Stimulated activated CD8-positive, alpha-beta memory T cell treated with anti-CD3 and anti-CD28 coated beads, Interleukin-15, amount 100 ng/mL, for 24 hours (primary cell): ENCODE measurements around the gene BRAT1.
"Not testable (repeated sequence)": the region's sequence is repeated elsewhere in the genome, so short reads cannot be mapped to it uniquely, and the experiment has no call there.

Experiments
- DNase-seq: peaks from one replicate; pipeline ENCODE4 v3.0.0-alpha.2; 2020; ENCODE audit warnings: low read depth

The BRAT1 gene

GRCh38 chr7:2535872-2536627 lies 19.3 kb downstream of the BRAT1 start:
- DNase-seq: not testable (repeated sequence)

GRCh38 chr7:2534214-2534613 lies 21.1 kb downstream of the BRAT1 start:
- not testable (repeated sequence) for DNase-seq

GRCh38 chr7:2533566-2533965 lies 21.8 kb downstream of the BRAT1 start:
- not testable (repeated sequence) for DNase-seq

- not testable (repeated sequence) for DNase-seq
Measured at GRCh38 chr7:2532816-2533215, 22.5 kb downstream of the BRAT1 start.

GRCh38 chr7:2532199-2532772 lies 23.0 kb downstream of the BRAT1 start:
- DNase-seq: not testable (repeated sequence)

- not testable (repeated sequence) for DNase-seq
Measured at GRCh38 chr7:2531796-2532110, 23.6 kb downstream of the BRAT1 start.

GRCh38 chr7:2530994-2531795 lies 24.1 kb downstream of the BRAT1 start:
- not testable (repeated sequence) for DNase-seq

- DNase-seq: no peak
Measured at GRCh38 chr7:2530071-2530987, 25.0 kb downstream of the BRAT1 start.

GRCh38 chr7:2529161-2530070 lies 25.9 kb downstream of the BRAT1 start:
- DNase-seq: no peak

GRCh38 chr7:2528481-2529095 lies 26.7 kb downstream of the BRAT1 start:
- DNase-seq: no peak

- DNase-seq: no peak
Measured at GRCh38 chr7:2527505-2528467, 27.5 kb downstream of the BRAT1 start.

GRCh38 chr7:2526659-2527504 lies 28.4 kb downstream of the BRAT1 start:
- no peak for DNase-seq

- DNase-seq: no peak
Measured at GRCh38 chr7:2525658-2526630, 29.4 kb downstream of the BRAT1 start.

GRCh38 chr7:2524808-2525657 lies 30.3 kb downstream of the BRAT1 start:
- no peak for DNase-seq

- DNase-seq: no peak
Measured at GRCh38 chr7:2523941-2524807, 31.1 kb downstream of the BRAT1 start.
